Cardiac muscle cell (in vitro differentiated cells and primary cell): ENCODE measurements around the gene CALB2. TPM values are rescaled to one million over a fixed set of nuclear protein-coding genes. Genes with fewer than 3 reads are reported as not detected.

ENCODE experiments used
- DNase-seq, 2 donors: peaks; one replicate each; pipeline versions ENCODE4 v3.0.0 to v3.0.0-alpha.2; 2010 to 2017; ENCODE audit warnings: low read depth in 1 of 2, low spot score in 1 of 2
- H3K27ac ChIP-seq: fragments of 200-600 bp; sonication (generic); 2 replicates; pipeline ENCODE4 v1.5.1; 2016
- H3K27me3 ChIP-seq: fragments of 200-600 bp; sonication (generic); 2 replicates; pipeline ENCODE4 v1.6.0; 2016; ENCODE audit warnings: control low read depth
- H3K36me3 ChIP-seq: fragments of 200-600 bp; sonication (generic); 2 replicates; pipeline ENCODE4 v1.5.1; 2016; ENCODE audit warnings: control low read depth
- H3K4me1 ChIP-seq: fragments of 200-600 bp; sonication (generic); 2 replicates; pipeline ENCODE4 v1.8.1; 2017; ENCODE audit warnings: low read depth, mild to moderate bottlenecking, mixed run types
- H3K4me3 ChIP-seq: fragments of 200-600 bp; sonication (generic); 2 replicates; pipeline ENCODE4 v1.5.1; 2016; ENCODE audit warnings: mild to moderate bottlenecking
- H3K9me3 ChIP-seq: fragments of 200-600 bp; sonication (generic); 2 replicates; pipeline ENCODE4 v1.5.1; 2017; ENCODE audit warnings: low read depth, mild to moderate bottlenecking, control low read depth
- CTCF ChIP-seq: IDR thresholded peaks from 2 replicates; pipeline ENCODE4 v1.5.1; 2012; ENCODE audit warnings: low read depth, mild to moderate bottlenecking, low read length
- polyA plus RNA-seq: library from polyadenylated mRNA; unstranded; fragments of >200 nt; fragmentation: Nextera tagmentation; extraction: Ambion mirVana; gene quantifications from 2 replicates; pipeline ENCODE4 v1.2.1, GENCODE V29; 2016
- total RNA-seq: library from RNA; depleted of rRNA; stranded (reverse); fragments of >200 nt; gene quantifications from 2 replicates; pipeline ENCODE4 v1.2.3, GENCODE V29; 2016

The CALB2 gene
- total and polyA plus RNA-seq, 2 experiments from 2014 or later, result 0.36 to 0.45 TPM

- H3K4me1 ChIP-seq, result no peaks in the 10 kb centered on the region
- H3K36me3 ChIP-seq, result no peaks in the 10 kb centered on the region
- TF ChIP-seq CTCF, result no peak
- H3K27me3 ChIP-seq, result peaks cover 3% of the 10 kb centered on the region
- no peak overlapping the region for H3K4me3 ChIP-seq
- no peak overlapping the region for H3K27ac ChIP-seq
- H3K9me3 ChIP-seq, result no peaks in the 10 kb centered on the region
- no peak for DNase-seq
Observed at GRCh38 chr16:71339236-71340171, 19.0 kb upstream of the CALB2 start.

- Histone ChIP-seq H3K36me3 (no peaks in the 10 kb centered on the region), H3K27me3 (peaks cover 3% of the 10 kb centered on the region), H3K4me3 (no peak overlapping the region), H3K27ac (no peak overlapping the region), H3K4me1 (no peaks in the 10 kb centered on the region), H3K9me3 (no peaks in the 10 kb centered on the region)
- no peak for TF ChIP-seq CTCF
- no peak for DNase-seq
Observed at GRCh38 chr16:71340406-71340805, 18.1 kb upstream of the CALB2 start.

GRCh38 chr16:71341881-71342280 lies 16.6 kb upstream of the CALB2 start:
- no peak overlapping the region for H3K4me3 ChIP-seq
- no peak overlapping the region for H3K27ac ChIP-seq
- peaks cover 3% of the 10 kb centered on the region for H3K27me3 ChIP-seq
- no peaks in the 10 kb centered on the region for H3K4me1 ChIP-seq
- H3K36me3 ChIP-seq, result no peaks in the 10 kb centered on the region
- no peak for TF ChIP-seq CTCF
- no peak for DNase-seq
- no peaks in the 10 kb centered on the region for H3K9me3 ChIP-seq

GRCh38 chr16:71343078-71343477 lies 15.4 kb upstream of the CALB2 start:
- no peak for DNase-seq
- no peak overlapping the region for H3K27ac ChIP-seq
- TF ChIP-seq CTCF, result no peak
- H3K9me3 ChIP-seq, result no peaks in the 10 kb centered on the region
- no peaks in the 10 kb centered on the region for H3K36me3 ChIP-seq
- peaks cover 3% of the 10 kb centered on the region for H3K27me3 ChIP-seq
- no peaks in the 10 kb centered on the region for H3K4me1 ChIP-seq
- H3K4me3 ChIP-seq, result no peak overlapping the region

GRCh38 chr16:71344315-71344905 lies 14.1 kb upstream of the CALB2 start:
- Histone ChIP-seq H3K36me3 (no peaks in the 10 kb centered on the region), H3K27ac (no peak overlapping the region), H3K4me1 (no peaks in the 10 kb centered on the region), H3K27me3 (peaks cover 3% of the 10 kb centered on the region), H3K9me3 (no peaks in the 10 kb centered on the region), H3K4me3 (no peak overlapping the region)
- no peak for TF ChIP-seq CTCF
- DNase-seq, result no peak
